Inferior parietal cortex (tissue), 1 donor: ENCODE measurements around the gene TRERF1.

Experiments used
- DNase-seq: peaks from one replicate; pipeline ENCODE4 v3.0.0-alpha.2; 2016; ENCODE audit errors: extremely low spot score

The TRERF1 gene

DNA sequence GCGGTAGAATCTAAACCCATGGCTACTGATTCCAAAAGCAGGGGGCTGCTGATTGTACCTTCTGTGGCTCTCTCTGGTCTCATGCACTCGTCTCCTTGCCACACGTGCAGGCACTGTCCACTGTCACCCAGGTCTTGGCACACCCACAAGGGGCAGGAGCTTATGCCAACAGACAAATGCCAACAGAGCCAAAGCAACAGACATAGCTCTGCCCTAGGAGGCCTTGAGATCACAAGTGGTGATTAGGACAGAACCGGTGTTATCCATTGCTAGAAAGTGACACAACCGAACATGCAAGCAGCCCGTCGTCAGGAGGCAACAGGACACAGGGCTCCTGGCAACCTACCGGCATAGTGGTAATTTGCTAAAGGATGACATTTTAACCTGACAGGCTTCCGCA lies 197.2 kb downstream of the TRERF1 start:
- no peak for DNase-seq

DNA sequence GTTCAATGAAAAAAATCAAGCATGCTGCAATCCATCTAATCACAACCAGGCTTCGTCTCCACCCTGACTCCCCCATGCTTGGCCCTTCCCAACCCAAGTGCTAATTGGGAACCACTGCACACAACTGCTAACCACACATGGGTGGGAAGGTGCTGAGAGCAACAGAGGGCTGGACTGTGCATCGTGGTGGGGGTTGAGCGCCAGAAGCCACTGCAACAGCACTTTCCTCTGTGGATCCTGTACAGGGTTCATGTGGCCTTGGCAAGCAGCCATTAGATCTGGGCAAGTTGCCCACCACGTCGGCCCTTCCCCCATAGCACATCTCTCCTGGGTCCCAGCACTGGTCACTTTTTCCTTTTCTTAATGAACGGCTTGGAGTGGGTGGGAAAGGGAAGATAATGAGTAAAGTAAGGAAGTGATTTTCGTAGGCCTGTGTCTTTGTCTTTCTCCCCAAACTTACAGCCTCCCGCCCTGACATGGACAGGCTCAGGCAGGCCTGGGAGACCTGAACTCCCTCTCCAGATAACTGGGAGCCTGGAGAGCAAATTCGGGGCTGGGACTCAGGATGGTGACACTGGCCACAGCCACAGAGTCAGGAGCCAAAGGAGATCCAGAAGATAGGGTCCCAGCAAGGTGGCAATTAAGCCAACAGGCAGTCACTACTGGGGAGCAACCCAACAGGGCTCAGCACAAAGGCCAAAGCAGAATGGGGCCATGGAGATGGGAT lies 199.7 kb downstream of the TRERF1 start:
- DNase-seq, result no peak

DNA sequence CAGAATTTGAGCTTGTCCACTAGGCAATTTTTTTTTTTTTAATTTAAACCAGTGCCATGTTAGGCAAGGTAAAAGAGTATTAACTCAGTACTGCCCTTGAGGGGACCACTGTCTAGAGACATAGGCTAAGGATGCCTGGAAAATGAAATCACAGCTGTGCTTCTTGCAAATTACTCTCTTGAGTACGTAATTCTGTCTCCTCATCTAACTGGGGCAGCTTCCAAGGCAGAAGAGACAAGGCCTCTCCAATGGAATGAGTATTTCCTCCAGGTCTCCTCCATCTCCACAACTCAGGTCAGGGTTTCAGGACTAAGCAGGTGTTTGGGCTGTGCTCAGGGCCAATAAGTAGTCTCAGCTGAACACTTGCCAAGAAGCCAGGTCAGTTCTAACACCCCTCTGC lies 200.2 kb downstream of the TRERF1 start:
- DNase-seq, result no peak

DNA sequence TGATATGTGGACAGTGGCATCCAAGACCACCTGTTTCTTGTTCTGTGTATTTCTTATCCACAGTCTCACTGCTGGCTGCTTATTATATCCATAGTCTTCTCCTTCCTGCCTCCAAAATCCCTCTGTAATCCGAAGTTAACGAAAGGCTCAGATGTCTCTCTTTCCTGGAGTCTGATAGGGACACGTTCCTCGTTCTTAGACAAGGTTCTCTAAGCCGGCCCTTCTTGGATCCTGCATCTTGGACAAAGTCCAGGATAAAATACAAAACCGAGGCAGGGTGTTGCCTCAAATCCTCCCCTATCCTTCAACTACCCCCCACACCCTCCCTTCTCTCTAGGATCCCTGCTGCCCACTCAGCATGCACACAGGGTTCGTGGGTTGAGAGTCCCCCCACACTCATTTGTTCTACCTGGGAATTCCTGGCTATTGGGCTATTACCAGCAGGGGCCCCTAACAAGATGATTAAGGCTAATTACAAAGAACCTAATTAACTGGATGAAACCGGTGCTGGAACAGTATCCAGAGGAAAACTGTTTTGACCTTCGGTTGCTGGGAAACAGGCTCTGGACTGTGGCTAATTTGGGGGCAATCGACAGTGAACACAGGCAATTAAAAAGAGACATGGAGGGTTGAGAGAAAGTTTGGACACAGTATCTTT lies 201.3 kb downstream of the TRERF1 start:
- DNase-seq, result no peak

DNA sequence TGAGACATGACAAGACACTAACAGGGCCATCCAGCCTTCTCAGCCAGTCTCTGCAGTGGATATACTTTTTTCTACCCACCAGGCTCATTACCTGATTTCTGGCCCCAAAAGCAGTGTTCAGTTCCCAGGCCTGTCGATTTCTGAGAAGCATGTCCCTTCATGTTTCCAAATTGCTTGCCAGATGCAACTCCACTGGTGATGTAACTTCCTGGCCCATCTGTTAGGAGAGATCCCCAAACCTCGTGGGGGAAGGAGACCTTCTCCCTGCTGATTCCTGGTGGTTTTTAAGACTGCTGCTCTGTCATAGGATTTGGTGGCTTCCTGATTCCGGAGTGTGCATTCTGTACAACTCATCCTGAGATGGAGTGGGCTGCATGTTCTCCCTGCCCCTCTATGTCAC lies 202.4 kb downstream of the TRERF1 start:
- no peak for DNase-seq

DNA sequence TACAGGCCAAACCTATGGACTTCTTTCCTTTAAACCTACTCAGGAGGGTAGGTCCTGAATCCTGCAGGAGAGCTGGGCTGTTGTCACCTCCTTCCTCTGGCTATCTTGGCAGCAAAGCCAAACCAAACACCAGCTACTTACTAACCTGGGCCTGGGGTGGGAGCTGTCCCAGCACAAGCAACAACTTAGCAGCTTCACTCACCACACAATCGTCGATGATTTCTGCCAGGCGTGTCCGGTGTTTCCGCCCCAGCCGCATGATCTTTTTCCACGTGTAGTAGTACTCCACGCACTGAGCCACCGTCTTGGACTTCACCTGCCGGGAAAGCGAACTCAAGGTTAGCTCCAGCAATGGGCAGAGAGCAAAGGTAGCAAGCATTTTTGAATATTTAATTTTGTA lies 208.7 kb downstream of the TRERF1 start:
- DNase-seq, result no peak

DNA sequence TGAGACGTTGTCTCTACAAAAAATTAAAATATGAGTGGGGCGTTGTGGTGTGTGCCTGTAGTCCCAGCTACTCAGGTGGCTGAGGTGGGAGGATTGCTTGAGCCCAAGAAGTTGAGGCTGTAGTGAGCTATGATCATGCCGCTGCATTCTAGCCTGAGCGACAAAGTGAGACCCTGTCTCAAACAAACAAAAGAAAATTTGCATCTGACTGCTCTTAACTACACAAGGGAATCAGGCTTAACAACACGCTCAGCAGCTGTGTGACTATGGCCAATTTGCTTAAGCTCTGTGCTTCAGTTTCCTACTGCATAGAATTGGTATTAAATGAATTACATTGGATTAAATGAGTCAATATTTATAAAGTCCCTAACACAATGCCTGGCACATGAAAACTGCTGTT lies 209.8 kb downstream of the TRERF1 start:
- no peak for DNase-seq

DNA sequence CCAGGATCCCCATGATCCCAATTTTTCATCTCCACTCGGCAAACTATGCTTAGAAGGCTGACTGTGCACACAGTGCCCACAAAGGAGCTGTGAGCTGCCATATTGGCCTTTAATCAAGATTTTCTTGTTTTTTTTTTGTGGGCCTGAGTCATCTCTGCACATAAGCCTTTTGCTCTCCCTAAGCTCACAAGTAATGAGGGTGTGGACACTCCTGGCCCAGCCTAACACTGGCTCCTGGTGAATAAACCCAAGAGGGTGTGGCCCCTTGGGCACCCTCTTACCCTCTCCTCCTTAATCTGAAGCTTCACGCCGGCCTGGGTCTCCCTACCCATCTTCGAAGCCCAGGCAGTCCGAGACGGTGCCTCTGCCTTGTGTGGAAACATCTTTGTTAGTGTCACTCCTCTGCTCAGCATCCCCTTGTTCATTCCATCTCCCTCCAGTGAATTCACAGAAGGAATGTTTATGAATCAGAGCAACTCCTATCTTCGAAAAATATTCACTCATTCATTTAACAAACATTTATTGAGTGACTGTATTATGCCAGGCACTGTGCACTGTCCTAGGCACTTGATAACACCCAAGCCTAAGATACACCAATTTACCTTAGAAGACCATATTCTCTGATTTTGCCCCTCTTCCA lies 211.9 kb downstream of the TRERF1 start:
- no peak for DNase-seq

DNA sequence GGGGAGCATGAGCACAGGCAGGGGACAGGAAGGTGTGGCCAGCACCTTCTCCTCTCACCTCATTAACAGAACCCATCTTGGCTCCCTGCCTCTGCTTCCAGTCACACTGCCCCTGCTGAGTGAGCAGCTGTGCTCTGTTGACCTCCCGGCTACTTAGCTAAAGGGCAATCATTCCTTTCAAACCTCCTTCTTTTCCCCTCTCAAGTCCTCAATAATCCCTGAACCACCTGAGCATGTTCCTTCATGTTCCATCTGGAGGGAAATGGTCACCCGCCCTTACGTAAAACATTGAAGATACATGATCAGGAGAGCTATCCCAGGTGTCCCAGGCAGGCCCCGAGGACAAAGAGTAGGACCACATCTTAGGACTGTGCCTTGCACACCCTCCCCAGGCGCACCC lies 212.4 kb downstream of the TRERF1 start:
- no peak for DNase-seq

DNA sequence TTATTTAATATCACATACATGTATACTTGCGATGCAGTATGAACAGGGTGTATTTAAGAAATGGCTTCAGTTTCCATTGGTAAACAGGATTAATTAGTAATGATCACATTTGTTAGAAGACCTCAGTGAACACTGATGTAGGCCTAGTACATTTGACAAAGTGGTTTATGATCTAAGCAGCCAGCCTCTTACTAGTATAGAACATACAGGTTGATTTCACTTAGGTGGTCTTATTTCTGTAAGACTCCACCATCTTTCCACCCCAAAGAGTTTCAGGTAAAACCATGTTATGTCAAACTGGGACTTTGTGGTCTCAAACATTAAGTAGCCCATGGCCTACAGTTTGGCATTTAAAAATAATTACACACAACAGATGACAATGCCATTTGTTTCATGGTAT lies 213.9 kb downstream of the TRERF1 start:
- no peak for DNase-seq

DNA sequence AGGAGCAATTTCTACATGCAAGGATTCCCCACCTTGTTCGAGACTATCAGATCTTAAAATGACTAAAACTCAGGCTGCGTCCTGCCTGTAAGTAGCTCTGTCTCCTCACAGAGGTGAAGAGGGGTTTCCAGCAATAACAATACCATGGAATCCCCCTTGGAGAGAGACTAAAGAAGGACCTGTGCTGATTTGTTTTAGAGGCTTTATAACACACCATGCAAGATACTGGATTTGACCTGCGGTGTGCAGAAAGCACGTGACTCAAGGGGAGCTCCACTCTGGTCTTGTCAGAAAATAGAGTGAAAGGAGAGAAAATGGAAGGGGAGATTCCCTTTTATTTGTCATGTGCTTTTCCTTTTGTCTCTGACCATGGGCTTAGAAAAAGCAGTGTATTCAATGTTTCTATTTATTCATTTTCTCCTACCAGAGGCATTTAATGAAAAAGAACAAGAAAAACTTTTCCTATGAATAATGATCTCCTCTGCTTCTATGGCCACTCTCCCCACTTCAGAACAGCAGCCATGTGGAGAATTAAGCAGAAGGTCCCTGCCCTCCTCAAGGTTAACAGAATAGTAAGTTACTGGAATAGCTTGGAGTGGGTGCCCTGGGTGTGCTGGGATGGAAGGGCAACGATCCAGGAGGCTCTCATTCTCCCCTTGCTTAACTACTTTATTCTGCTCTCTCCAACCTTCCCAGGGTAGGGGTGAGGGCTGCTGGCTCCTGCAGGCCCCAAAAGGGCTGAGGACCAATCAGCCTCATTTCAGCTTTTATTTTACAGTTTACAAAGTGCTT lies 214.8 kb downstream of the TRERF1 start:
- DNase-seq, result no peak

DNA sequence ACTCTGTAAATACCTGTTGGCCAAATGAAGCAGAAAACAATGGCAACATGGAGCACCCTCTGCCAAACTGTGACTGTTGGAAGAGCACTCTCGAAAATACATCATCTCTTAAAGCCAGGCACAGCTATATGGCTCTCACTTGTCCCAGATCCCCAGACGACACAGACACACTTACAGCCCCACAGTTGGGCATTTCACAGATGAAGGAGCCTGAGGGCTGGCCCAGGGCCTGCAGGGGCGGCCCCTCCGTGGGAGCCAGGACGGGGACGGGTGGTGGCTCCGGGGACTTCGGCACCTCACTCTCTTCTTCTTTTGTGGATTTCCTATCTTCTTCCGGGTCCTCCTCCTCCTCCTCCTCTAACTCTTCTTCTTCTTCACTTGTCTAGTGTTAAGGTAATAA lies 215.7 kb downstream of the TRERF1 start:
- no peak for DNase-seq

DNA sequence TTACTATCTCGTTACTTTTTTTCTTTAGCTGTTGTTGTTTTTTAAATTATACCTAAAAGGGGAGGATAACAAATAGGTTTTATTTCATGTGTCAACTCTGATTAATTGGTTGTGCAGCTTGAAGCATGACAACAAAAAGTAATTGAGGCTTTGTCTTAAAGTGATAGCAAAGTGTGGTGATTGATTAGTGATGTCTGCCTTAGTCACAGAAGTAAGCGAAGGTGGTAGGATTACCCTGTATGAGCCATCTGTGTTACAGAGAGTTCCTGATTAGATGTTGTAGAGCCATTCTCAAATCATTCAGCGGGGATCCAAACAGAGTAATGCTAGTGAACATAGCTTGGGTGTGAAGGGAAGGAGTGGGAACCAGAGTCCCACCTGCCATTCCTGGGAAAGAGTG lies 219.7 kb downstream of the TRERF1 start:
- DNase-seq, result no peak

DNA sequence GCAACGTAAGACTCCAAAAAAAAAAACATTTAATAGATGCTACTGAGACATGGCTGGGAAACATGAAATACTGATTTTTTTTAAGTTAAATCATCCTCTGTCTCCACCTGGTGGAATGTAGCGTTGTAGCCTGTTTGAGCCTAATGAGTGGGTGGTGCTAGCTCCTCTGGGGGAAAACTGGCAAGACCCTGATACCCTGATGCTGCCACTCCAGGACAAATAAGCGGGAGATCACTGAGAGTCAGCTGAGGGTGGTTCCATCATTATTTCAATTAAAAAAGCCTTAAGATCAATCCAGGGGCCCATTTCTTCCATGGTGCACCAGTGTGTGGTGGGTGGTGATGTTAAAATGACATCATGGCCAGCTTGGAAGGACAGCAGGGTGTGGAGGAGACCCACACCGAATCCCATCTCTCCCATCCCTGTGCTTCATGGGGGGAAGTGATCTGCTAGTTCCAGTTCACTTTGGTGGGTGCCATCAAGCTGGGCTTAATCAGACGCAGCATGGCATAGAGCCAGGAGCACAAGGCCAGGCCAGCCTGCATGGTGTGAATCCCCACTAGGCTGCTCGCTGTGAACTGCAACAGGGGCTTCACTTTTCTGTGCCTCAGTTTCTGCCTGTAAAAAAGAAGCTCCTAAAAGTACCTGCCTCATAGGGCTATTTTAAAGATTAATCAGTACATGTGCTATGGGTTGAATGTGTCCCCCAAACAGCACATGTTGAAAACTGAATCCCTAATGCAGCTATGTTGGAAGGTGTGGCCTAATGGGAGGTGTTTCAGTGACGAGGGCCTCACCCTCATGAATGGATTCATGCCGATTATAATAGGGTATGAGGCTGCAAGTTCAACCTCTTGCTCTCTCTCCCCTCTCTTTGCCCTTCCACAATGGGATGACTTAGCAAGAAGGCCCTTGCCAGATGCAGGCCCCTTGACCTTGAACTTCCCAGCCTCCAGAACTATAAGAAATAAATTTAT lies 221.1 kb downstream of the TRERF1 start:
- DNase-seq, result no peak

DNA sequence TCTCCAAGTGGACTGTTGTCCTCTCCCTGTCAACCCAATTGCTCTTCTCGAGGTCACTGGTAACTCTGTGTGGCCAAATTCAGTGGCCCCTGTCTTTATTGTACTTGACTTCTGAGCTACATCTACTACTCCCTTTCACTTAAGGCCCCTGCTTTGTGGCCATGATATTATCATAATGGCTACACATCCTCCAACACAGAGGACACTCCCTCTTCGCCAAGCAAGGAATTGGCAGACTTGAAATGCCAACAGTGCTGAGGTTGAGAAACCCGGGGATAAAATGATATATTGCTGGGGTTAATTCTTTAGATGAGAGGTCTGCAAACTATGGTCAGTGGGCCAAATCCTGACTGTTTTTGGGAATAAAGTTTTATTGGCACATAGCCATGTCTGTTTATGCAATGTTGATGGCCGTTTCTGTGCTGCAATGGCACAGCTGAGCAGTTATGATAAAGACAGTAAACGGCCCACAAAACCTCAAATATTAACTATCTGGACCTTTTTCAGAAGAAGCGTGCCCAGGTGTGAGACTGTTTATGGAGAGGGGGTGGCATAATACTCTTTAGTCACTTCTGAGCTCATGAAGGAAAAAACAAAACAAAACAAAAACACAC lies 222.1 kb downstream of the TRERF1 start:
- no peak for DNase-seq

DNA sequence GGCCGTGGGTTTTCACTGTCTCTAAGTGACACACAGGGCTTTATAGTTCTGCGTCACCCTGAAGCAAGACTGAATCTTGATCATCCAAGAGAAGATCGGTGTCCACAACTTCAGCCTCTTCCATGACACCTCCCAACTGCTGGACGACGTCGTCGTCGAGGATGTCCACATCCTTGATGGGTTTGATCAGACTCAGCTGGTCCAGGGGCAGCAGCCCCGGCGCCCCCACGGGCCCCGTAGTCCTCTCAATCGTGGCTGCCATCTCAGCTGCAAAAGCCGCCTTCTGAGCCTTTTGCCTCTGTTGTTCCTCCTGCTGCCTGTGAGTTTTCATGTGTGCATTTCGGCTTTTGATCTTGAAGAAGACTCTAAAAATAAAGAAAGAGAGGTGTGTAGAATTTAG lies 223.4 kb downstream of the TRERF1 start:
- no peak for DNase-seq

DNA sequence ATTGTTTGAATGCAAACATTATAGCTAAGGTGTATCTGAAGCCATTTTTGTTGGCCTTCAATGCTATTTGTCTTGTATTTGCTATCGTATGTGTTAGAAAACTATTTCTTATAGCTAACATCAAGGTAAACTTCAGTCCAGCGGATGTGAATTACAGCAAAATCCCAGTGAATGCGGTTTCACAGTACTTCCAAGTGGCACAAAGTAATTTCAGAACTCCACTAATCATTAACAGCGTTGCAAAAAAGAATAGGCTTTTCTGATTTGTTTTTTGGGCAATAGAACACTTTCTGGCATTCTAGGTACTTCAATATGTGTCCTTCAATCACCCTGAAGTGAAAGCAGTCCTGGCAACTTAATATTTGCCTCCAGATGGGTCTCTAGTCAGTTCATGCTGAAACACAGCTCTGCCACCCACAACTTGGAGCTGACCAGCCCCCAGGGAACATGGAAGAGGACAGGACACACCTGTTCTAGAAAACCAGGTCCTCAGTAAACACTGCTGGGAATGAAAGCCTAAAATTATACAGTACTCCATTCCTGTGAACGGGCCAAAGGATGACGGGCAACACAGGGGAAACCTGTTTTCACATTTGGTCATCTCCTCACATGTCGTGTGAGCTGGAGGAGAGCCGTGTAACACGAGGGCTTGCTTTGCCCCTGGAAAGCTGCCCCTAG lies 224.4 kb downstream of the TRERF1 start:
- no peak for DNase-seq

DNA sequence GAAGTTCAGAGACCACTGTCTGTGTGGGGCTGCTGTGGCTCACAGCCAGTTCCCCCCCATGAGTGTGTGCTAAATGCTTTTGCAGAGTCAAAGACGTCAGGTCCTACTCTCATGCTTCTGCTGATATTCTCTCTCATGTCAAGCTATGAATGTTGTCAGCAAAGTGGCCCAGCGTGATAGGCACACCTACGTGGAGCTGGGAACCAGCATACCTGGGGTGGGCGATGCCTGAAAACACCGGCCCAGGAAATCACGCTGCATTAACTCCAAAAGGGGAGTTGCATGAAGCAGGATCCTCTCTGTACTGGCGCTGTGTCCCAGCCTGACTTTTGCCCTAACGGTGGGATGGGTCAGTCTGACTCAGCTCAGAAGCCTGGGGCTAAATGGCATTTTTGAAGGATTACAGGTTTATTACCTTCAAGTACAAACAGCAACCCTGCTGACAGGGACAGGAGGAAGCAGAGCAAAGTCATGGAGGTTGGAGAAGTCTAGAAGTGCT lies 225.0 kb downstream of the TRERF1 start:
- DNase-seq, result no peak

DNA sequence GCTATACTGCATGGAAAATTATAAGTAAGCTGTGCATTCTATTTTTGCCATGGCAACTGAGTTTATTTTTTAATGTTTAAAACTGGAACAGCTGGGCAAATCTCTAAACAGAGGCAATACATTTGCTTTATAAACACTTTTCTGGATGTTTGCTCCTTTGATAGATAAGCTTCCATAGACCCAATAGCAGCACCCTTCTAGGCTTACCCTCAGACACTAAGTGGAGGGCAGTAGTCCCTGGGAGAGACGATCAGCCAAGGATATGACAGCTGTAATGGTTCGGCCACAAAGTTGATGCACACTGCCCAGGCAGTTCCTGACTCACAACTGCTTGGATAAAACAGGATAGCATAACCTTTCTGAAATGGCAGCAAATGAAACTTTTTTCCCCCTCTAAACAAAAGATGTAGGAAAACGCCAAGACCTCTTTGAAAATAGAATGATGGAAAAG lies 225.5 kb downstream of the TRERF1 start:
- peak; percentile 15 for DNase-seq

DNA sequence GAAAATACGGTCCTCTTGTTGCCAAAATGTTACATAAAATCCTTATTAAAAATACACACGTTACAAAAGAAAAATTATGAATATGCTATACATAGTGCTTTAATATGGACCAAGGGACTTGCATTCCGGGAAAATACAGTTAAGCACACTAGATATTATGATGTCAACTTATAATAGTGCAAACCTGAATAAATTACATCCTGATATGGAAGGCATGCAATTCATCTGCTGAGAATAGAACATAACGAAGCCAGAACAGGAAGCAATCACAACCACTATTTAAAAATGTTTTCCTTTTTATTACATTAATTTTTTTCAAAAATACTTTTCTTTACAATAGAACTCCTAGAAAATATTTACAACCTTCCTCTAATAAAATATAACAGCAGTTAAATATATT lies 226.3 kb downstream of the TRERF1 start:
- DNase-seq, result no peak
